Measurements from ENCODE around the gene ETNK2. TPM values are rescaled to one million over a fixed set of nuclear protein-coding genes. Genes with fewer than 3 reads are reported as not detected.

The ETNK2 gene
- total RNA-seq, 1 donor from 2014 or later, result 4.5 TPM

- ATAC-seq (no peak), DNase-seq (no peak)
- Histone ChIP-seq H3K27ac (no peak overlapping the region), H3K27me3 (ENCODE audit: low read depth) (peaks cover 4% of the 10 kb centered on the region), H3K4me3 (no peak overlapping the region), H3K36me3 (no peaks in the 10 kb centered on the region), H3K4me1 (no peaks in the 10 kb centered on the region), H3K9me3 (no peaks in the 10 kb centered on the region)
- intact Hi-C loops (cut with DNase I), result no loop called here
- no peak for TF ChIP-seq CTCF (IDR thresholded peaks at IDR 0.05)
These were observed 45.2 kb upstream of the ETNK2 start for GRCh38 chr1:204197068-204197467.

- Histone ChIP-seq H3K36me3 (no peaks in the 10 kb centered on the region), H3K4me3 (no peak within 1 kb of the TSS), H3K9me3 (no peaks in the 10 kb centered on the region), H3K4me1 (no peaks in the 10 kb centered on the region), H3K27ac (no peak within 1 kb of the TSS), H3K27me3 (ENCODE audit: low read depth) (peaks cover 4% of the 10 kb centered on the region)
- intact Hi-C loops (cut with DNase I), result no loop called here
- no peak for DNase-seq
- no peak for ATAC-seq
- no peak for TF ChIP-seq CTCF (IDR thresholded peaks at IDR 0.05)
These were observed 44.4 kb upstream of the ETNK2 start, which contains the start of gene KISS1 for GRCh38 chr1:204196068-204196795. TSS of gene KISS1 (minus strand) at chr1:204196491. CDS start at chr1:204192876, 3,615 bp downstream.

GRCh38 chr1:204194771-204195170 lies 42.9 kb upstream of the ETNK2 start:
- Histone ChIP-seq H3K4me3 (no peak overlapping the region), H3K27ac (no peak overlapping the region), H3K4me1 (peaks cover 11% of the 10 kb centered on the region), H3K27me3 (ENCODE audit: low read depth) (peaks cover 13% of the 10 kb centered on the region), H3K9me3 (no peaks in the 10 kb centered on the region), H3K36me3 (no peaks in the 10 kb centered on the region)
- intact Hi-C loops (cut with DNase I), result no loop called here
- ATAC-seq (no peak), DNase-seq (no peak)
- TF ChIP-seq CTCF (IDR thresholded peaks at IDR 0.05), result no peak

GRCh38 chr1:204194080-204194479 lies 42.2 kb upstream of the ETNK2 start:
- intact Hi-C loops (cut with DNase I), result no loop called here
- Histone ChIP-seq H3K36me3 (no peaks in the 10 kb centered on the region), H3K4me3 (no peak overlapping the region), H3K4me1 (peaks cover 11% of the 10 kb centered on the region), H3K27ac (no peak overlapping the region), H3K27me3 (ENCODE audit: low read depth) (peaks cover 20% of the 10 kb centered on the region), H3K9me3 (no peaks in the 10 kb centered on the region)
- DNase-seq (no peak), ATAC-seq (no peak)
- TF ChIP-seq CTCF (IDR thresholded peaks at IDR 0.05), result no peak

- intact Hi-C loops (cut with DNase I), result no loop called here
- DNase-seq, result no peak
- H3K4me3 ChIP-seq, result no peak overlapping the region
- ATAC-seq, result peak; percentile 9 to 32
- H3K36me3 ChIP-seq, result no peaks in the 10 kb centered on the region
- H3K27me3 ChIP-seq (ENCODE audit: low read depth), result peaks cover 32% of the 10 kb centered on the region
- no peak overlapping the region for H3K27ac ChIP-seq
- no peaks in the 10 kb centered on the region for H3K9me3 ChIP-seq
- peaks cover 11% of the 10 kb centered on the region for H3K4me1 ChIP-seq
- no peak for TF ChIP-seq CTCF (IDR thresholded peaks at IDR 0.05)
These were observed 40.9 kb upstream of the ETNK2 start for GRCh38 chr1:204192589-204193352.

Measured in lower lobe of right lung (tissue), 2 donors.